Neural cell (in vitro differentiated cells): Measurements from ENCODE around the gene STX10. TPM values are rescaled to one million over a fixed set of nuclear protein-coding genes. Genes with fewer than 3 reads are reported as not detected.
A peak's percentile ranks its signal among the peaks of the same experiment; 100 is the strongest.

Experiments
- H2AFZ ChIP-seq: fragments of 200-600, 300-800 bp; sonication (generic), shearing (Covaris generic); 2 replicates; pipeline ENCODE4 v1.6.0; 2014; ENCODE audit warnings: low read depth, mild to moderate bottlenecking, antibody characterized with exemption, low read length, moderate library complexity
- H3F3A ChIP-seq: fragments of 200-600 bp; shearing (Covaris generic); 2 replicates; pipeline ENCODE4 v1.6.1; 2016; ENCODE audit warnings: mild to moderate bottlenecking, moderate library complexity, mixed read lengths, antibody characterized with exemption, low read length; ENCODE audit not compliant: insufficient read depth, poor library complexity, severe bottlenecking
- H3K27ac ChIP-seq: fragments of 200-600, 300-800 bp; sonication (generic), shearing (Covaris generic); 2 replicates; pipeline ENCODE4 v1.5.1; 2014; ENCODE audit warnings: mild to moderate bottlenecking, low read length, moderate library complexity
- H3K27me3 ChIP-seq: fragments of 300-800, 200-600 bp; sonication (generic), shearing (Covaris generic); 2 replicates; pipeline ENCODE4 v1.6.0; 2014; ENCODE audit warnings: mild to moderate bottlenecking, low read depth, low read length, moderate library complexity; ENCODE audit not compliant: insufficient read depth
- H3K36me3 ChIP-seq: fragments of 300-800, 200-600 bp; sonication (generic), shearing (Covaris generic); 2 replicates; pipeline ENCODE4 v1.5.1; 2014; ENCODE audit warnings: mild to moderate bottlenecking, antibody characterized with exemption, low read length, moderate library complexity; ENCODE audit not compliant: insufficient read depth
- H3K4me2 ChIP-seq: fragments of 300-800, 200-600 bp; sonication (generic), shearing (Covaris generic); 2 replicates; pipeline ENCODE4 v1.6.0; 2014; ENCODE audit warnings: mild to moderate bottlenecking, low read length
- H3K4me3 ChIP-seq: fragments of 300-800, 200-600 bp; sonication (generic), shearing (Covaris generic); 2 replicates; pipeline ENCODE4 v1.5.1; 2014; ENCODE audit warnings: mild to moderate bottlenecking, low read length, moderate library complexity
- H3K79me2 ChIP-seq: fragments of 200-600 bp; shearing (Covaris generic); replicated peaks from 2 replicates; pipeline ENCODE4 v1.6.0; 2014; ENCODE audit warnings: mild to moderate bottlenecking, low read length, moderate library complexity; ENCODE audit not compliant: insufficient read depth
- H3K9ac ChIP-seq: fragments of 300-800, 200-600 bp; sonication (generic), shearing (Covaris generic); 2 replicates; pipeline ENCODE4 v1.6.1; 2016; ENCODE audit warnings: mild to moderate bottlenecking, low read length, mixed read lengths
- H3K9me2 ChIP-seq: fragments of 200-600 bp; shearing (Covaris generic); 2 replicates; pipeline ENCODE4 v1.6.1; 2016; ENCODE audit warnings: mild to moderate bottlenecking, low read length, mixed read lengths; ENCODE audit not compliant: insufficient read depth
- H3K9me3 ChIP-seq: fragments of 200-600, 300-800 bp; sonication (generic), shearing (Covaris generic); 2 replicates; pipeline ENCODE4 v1.6.1; 2016; ENCODE audit warnings: mild to moderate bottlenecking, mixed run types, low read length, moderate library complexity, mixed read lengths
- H4K20me1 ChIP-seq: fragments of 200-600 bp; shearing (Covaris generic); 2 replicates; pipeline ENCODE4 v1.6.1; 2016; ENCODE audit warnings: mild to moderate bottlenecking, mixed run types; ENCODE audit not compliant: insufficient read depth
- CTCF ChIP-seq: fragments of 450-650 bp; IDR thresholded peaks from 2 replicates; pipeline ENCODE4 v1.5.1; 2014; ENCODE audit warnings: antibody characterized with exemption, mild to moderate bottlenecking, moderate library complexity; ENCODE audit not compliant: poor library complexity, severe bottlenecking
- EP300 ChIP-seq: fragments of 450-650 bp; conservative IDR thresholded peaks from 2 replicates; pipeline ENCODE4 v1.6.1; 2014; ENCODE audit warnings: antibody characterized with exemption, mild to moderate bottlenecking, moderate library complexity; ENCODE audit not compliant: poor library complexity, severe bottlenecking
- MXI1 ChIP-seq: fragments of 450-650 bp; conservative IDR thresholded peaks from 2 replicates; pipeline ENCODE4 v1.6.1; 2014; ENCODE audit warnings: antibody characterized with exemption, mild to moderate bottlenecking; ENCODE audit not compliant: poor library complexity, severe bottlenecking
- POLR2AphosphoS5 ChIP-seq: IDR thresholded peaks from 2 replicates; pipeline ENCODE4 v1.6.1; 2012
- RAD21 ChIP-seq: fragments of 450-650 bp; conservative IDR thresholded peaks from 2 replicates; pipeline ENCODE4 v1.6.1; 2014; ENCODE audit warnings: antibody characterized with exemption, mild to moderate bottlenecking, moderate library complexity
- REST ChIP-seq: IDR thresholded peaks from 2 replicates; pipeline ENCODE4 v1.6.1; 2012; ENCODE audit warnings: borderline replicate concordance
- SMC3 ChIP-seq: fragments of 450-650 bp; conservative IDR thresholded peaks from 2 replicates; pipeline ENCODE4 v1.6.1; 2014; ENCODE audit warnings: antibody characterized with exemption, mild to moderate bottlenecking, moderate library complexity; ENCODE audit not compliant: poor library complexity
- TAF1 ChIP-seq: IDR thresholded peaks from 2 replicates; pipeline ENCODE4 v1.6.1; 2012; ENCODE audit warnings: low read depth
- polyA plus RNA-seq: library from polyadenylated mRNA; depleted of rRNA; stranded (reverse); fragments of >200 nt; gene quantifications from 2 replicates; pipeline ENCODE4 v1.2.3, GENCODE V29; 2014

Gene STX10
- polyA plus RNA-seq, 1 donor from 2014 or later: 157 TPM

GRCh38 chr19:13115936-13116281, 34.3 kb downstream of the STX10 start:
- Histone ChIP-seq H3K4me3 (peak overlapping the region; percentile 94), H3K4me2 (peak overlapping the region; percentile 78), H3K9ac (peak overlapping the region; percentile 74), H3K36me3 (no peaks in the 10 kb centered on the region), H3K79me2 (peaks cover 34% of the 10 kb centered on the region), H4K20me1 (no peaks in the 10 kb centered on the region), H3F3A (no peaks in the 10 kb centered on the region), H3K9me2 (no peaks in the 10 kb centered on the region), H3K9me3 (no peaks in the 10 kb centered on the region), H3K27me3 (no peaks in the 10 kb centered on the region), H2AFZ (peak overlapping the region; percentile 63), H3K27ac (peak overlapping the region; percentile 15)
- TF ChIP-seq MXI1 (no peak), REST (no peak), CTCF (no peak), POLR2AphosphoS5 (no peak), EP300 (no peak), TAF1 (no peak)

GRCh38 chr19:13112555-13112954, 37.6 kb downstream of the STX10 start:
- H3K27me3 ChIP-seq: no peaks in the 10 kb centered on the region
- no peak overlapping the region for H3K9ac ChIP-seq
- H4K20me1 ChIP-seq: no peaks in the 10 kb centered on the region
- no peak overlapping the region for H3K4me2 ChIP-seq
- H3K79me2 ChIP-seq: peaks cover 8% of the 10 kb centered on the region
- no peaks in the 10 kb centered on the region for H3F3A ChIP-seq
- H3K9me2 ChIP-seq: no peaks in the 10 kb centered on the region
- no peak overlapping the region for H2AFZ ChIP-seq
- TF ChIP-seq TAF1: no peak
- no peak for TF ChIP-seq SMC3
- TF ChIP-seq RAD21: no peak
- no peak for TF ChIP-seq EP300
- TF ChIP-seq POLR2AphosphoS5: no peak
- TF ChIP-seq REST: no peak
- no peak overlapping the region for H3K27ac ChIP-seq
- no peak overlapping the region for H3K4me3 ChIP-seq
- no peaks in the 10 kb centered on the region for H3K9me3 ChIP-seq
- H3K36me3 ChIP-seq: no peaks in the 10 kb centered on the region
